OCI-LY7 (cell line): ENCODE measurements around the gene PKHD1. TPM values are rescaled to one million over a fixed set of nuclear protein-coding genes. Genes with fewer than 3 reads are reported as not detected.

ENCODE experiments used
- BruUV-seq: library from RNA; stranded (reverse); fragments of 400-500 nt; replicated peaks from 2 replicates; lab custom pipeline; 2021; lab: Mats Ljungman, UMichigan
- CTCF ChIA-PET: fragments of 300-600 bp; sonication (Branson Sonifier 250); formaldehyde crosslinking; loops from one replicate; lab custom pipeline; 2022; ENCODE audit warnings: antibody characterized with exemption; ENCODE audit not compliant: unreplicated experiment; lab: Charles Lee
- POLR2A ChIA-PET: fragments of 300-600 bp; sonication (Branson Sonifier 250); formaldehyde crosslinking; loops from one replicate; lab custom pipeline; 2022; ENCODE audit warnings: antibody characterized with exemption; lab: Charles Lee
- DNase-seq: peaks from one replicate; pipeline ENCODE4 v3.0.0-alpha.2; 2015; ENCODE audit warnings: low spot score
- H2AFZ ChIP-seq: fragments of 200-600 bp; sonication (generic), shearing (Covaris generic); 2 replicates; pipeline ENCODE4 v1.6.1; 2014; ENCODE audit warnings: mild to moderate bottlenecking, antibody characterized with exemption, low read length, moderate library complexity
- H3K27ac ChIP-seq: fragments of 200-600 bp; sonication (generic); 2 replicates; pipeline ENCODE4 v1.5.1; 2014; ENCODE audit warnings: mixed run types, low read depth, mild to moderate bottlenecking, moderate library complexity, low read length, inconsistent platforms; ENCODE audit not compliant: poor library complexity, severe bottlenecking
- H3K36me3 ChIP-seq: fragments of 200-600 bp; sonication (generic); 2 replicates; pipeline ENCODE4 v1.6.1; 2014; ENCODE audit warnings: mild to moderate bottlenecking, antibody characterized with exemption, low read length, moderate library complexity, mixed read lengths; ENCODE audit not compliant: insufficient read depth
- H3K4me1 ChIP-seq: fragments of 200-600 bp; sonication (generic); 2 replicates; pipeline ENCODE4 v1.5.1; 2014; ENCODE audit warnings: mild to moderate bottlenecking, low read length; ENCODE audit not compliant: insufficient read depth, poor library complexity, severe bottlenecking
- H3K4me2 ChIP-seq: fragments of 200-600 bp; sonication (generic); 2 replicates; pipeline ENCODE4 v1.6.1; 2014; ENCODE audit warnings: mild to moderate bottlenecking, low read length
- H3K4me3 ChIP-seq: fragments of 200-600 bp; sonication (generic); 2 replicates; pipeline ENCODE4 v1.5.1; 2014; ENCODE audit warnings: mild to moderate bottlenecking, low read depth, low read length; ENCODE audit not compliant: poor library complexity, severe bottlenecking
- H3K79me2 ChIP-seq: fragments of 200-600 bp; sonication (generic); 2 replicates; pipeline ENCODE4 v1.6.1; 2016; ENCODE audit warnings: low read depth, mild to moderate bottlenecking, low read length, moderate library complexity, mixed read lengths; ENCODE audit not compliant: insufficient read depth
- H3K9me2 ChIP-seq: fragments of 200-600 bp; sonication (generic); 2 replicates; pipeline ENCODE4 v1.6.1; 2016; ENCODE audit warnings: mild to moderate bottlenecking, low read length, mixed read lengths; ENCODE audit not compliant: insufficient read depth
- H3K9me3 ChIP-seq: fragments of 200-600 bp; sonication (generic); 2 replicates; pipeline ENCODE4 v1.6.1; 2014; ENCODE audit warnings: mild to moderate bottlenecking, mixed run types, low read length, mixed read lengths
- H4K20me1 ChIP-seq: fragments of 200-600 bp; sonication (generic); 2 replicates; pipeline ENCODE4 v1.6.1; 2014; ENCODE audit warnings: mild to moderate bottlenecking, antibody characterized with exemption, low read length, moderate library complexity, mixed read lengths; ENCODE audit not compliant: insufficient read depth
- CTCF ChIP-seq: fragments of 200-600 bp; sonication (generic); conservative IDR thresholded peaks from 2 replicates; pipeline ENCODE4 v1.5.1; 2014; ENCODE audit warnings: mild to moderate bottlenecking, antibody characterized with exemption, low read length, moderate library complexity, mixed read lengths
- EZH2phosphoT487 ChIP-seq: fragments of 200-600 bp; sonication (generic); IDR thresholded peaks from 2 replicates; pipeline ENCODE4 v1.6.1; 2018; ENCODE audit warnings: low read depth, borderline replicate concordance, mild to moderate bottlenecking, mixed run types, antibody characterized with exemption, low read length, moderate library complexity, mixed read lengths
- intact Hi-C: fragments of 100-400 bp; cut with micrococcal nuclease; formaldehyde crosslinking; loops from one replicate; pipeline ENCODE4 v1.10.0; 2022; ENCODE audit not compliant: unreplicated experiment
- total RNA-seq, 2 experiments: library from RNA; depleted of rRNA in 1 of 2; stranded (reverse); fragments of >200 nt in 1 of 2; shearing (Covaris generic) in 1 of 2; gene quantifications; 2 replicates each; pipeline ENCODE4 v1.2.3, GENCODE V29; 2014 to 2022

The PKHD1 gene
- total RNA-seq, 2 experiments from 2014 or later, result not detected

GRCh38 chr6:52076791-52077179 lies 10.6 kb downstream of the PKHD1 start:
- no peak overlapping the region for H3K4me3 ChIP-seq
- H3K79me2 ChIP-seq, result no peaks in the 10 kb centered on the region
- CTCF ChIA-PET, result no interaction called here
- H3K27ac ChIP-seq, result no peak overlapping the region
- no peaks in the 10 kb centered on the region for H4K20me1 ChIP-seq
- no peak overlapping the region for H3K4me2 ChIP-seq
- H3K4me1 ChIP-seq, result no peaks in the 10 kb centered on the region
- no peaks in the 10 kb centered on the region for H3K9me3 ChIP-seq
- no peaks in the 10 kb centered on the region for H3K36me3 ChIP-seq
- no peak overlapping the region for H2AFZ ChIP-seq
- no peaks in the 10 kb centered on the region for H3K9me2 ChIP-seq
- TF ChIP-seq EZH2phosphoT487, result no peak
- no peak for TF ChIP-seq CTCF
- BruUV-seq, result no TSS peak
- DNase-seq, result no peak
- intact Hi-C loops, result no loop called here
- POLR2A ChIA-PET, result interaction anchor here (0.6 to 1.5 kb wide), 2 partner anchors 14 to 48 kb away, joined by 3 to 4 read pairs; no protein-coding TSS in a partner anchor

- CTCF ChIA-PET, result no interaction called here
- POLR2A ChIA-PET, result interaction anchor here (0.5 to 1.4 kb wide), 2 partner anchors 11 to 464 kb away, joined by 3 to 4 read pairs; no protein-coding TSS in a partner anchor
- intact Hi-C loops, result no loop called here
Measured at GRCh38 chr6:52074716-52075115, 12.7 kb downstream of the PKHD1 start.

More at GRCh38 chr6:52074716-52075115, 12.7 kb downstream of the PKHD1 start:
- no peak overlapping the region for H3K27ac ChIP-seq
- no peaks in the 10 kb centered on the region for H3K9me3 ChIP-seq
- no peaks in the 10 kb centered on the region for H3K4me1 ChIP-seq
- H3K79me2 ChIP-seq, result no peaks in the 10 kb centered on the region
- DNase-seq, result no peak
- no TSS peak for BruUV-seq
- no peaks in the 10 kb centered on the region for H4K20me1 ChIP-seq
- H3K9me2 ChIP-seq, result no peaks in the 10 kb centered on the region
- H3K36me3 ChIP-seq, result no peaks in the 10 kb centered on the region
- no peak for TF ChIP-seq CTCF
- no peak for TF ChIP-seq EZH2phosphoT487
- H3K4me2 ChIP-seq, result no peak overlapping the region
- no peak overlapping the region for H3K4me3 ChIP-seq
- no peak overlapping the region for H2AFZ ChIP-seq
